ENCODE results near the gene IRX4. TPM values are rescaled to one million over a fixed set of nuclear protein-coding genes. Genes with fewer than 3 reads are reported as not detected.

Gene IRX4
- total RNA-seq, 2 donors from 2014 or later: not detected

GRCh38 chr5:1886846-1887587 lies 4.3 kb upstream of the IRX4 start:
- no peak overlapping the region for H3K27ac ChIP-seq
- peaks cover 0 to 23% of the 10 kb centered on the region in 2 donors for H3K27me3 ChIP-seq
- H3K4me3 ChIP-seq: no peak overlapping the region
- DNase-seq: no peak
- intact Hi-C loops (cut with DNase I): no loop called here
- no peaks in the 10 kb centered on the region for H3K9me3 ChIP-seq
- no peak for ATAC-seq
- 0% methylated on average over 87 of the region's 102 CpGs; no CpG with 5 or more reads in 1 of the 2 donors for WGBS, 2 donors
- peaks cover 27% of the 10 kb centered on the region for H3K4me1 ChIP-seq
- TF ChIP-seq POLR2A (IDR thresholded peaks at IDR 0.05) (no peak), CTCF (IDR thresholded peaks at IDR 0.05) (no peak)
- no peaks in the 10 kb centered on the region for H3K36me3 ChIP-seq (replicated peaks in 1 of 2; ENCODE audit: insufficient read depth in 1 of 2, low read depth in 2 of 2)

- Histone ChIP-seq H3K4me3 (no peak overlapping the region), H3K36me3 (replicated peaks in 1 of 2; ENCODE audit: insufficient read depth in 1 of 2, low read depth in 2 of 2) (no peaks in the 10 kb centered on the region), H3K9me3 (no peaks in the 10 kb centered on the region), H3K27me3 (peaks cover 0 to 31% of the 10 kb centered on the region in 2 donors), H3K27ac (no peak overlapping the region), H3K4me1 (peaks cover 29% of the 10 kb centered on the region)
- intact Hi-C loops (cut with DNase I): no loop called here
- no peak for DNase-seq
- no peak for TF ChIP-seq POLR2A (IDR thresholded peaks at IDR 0.05)
- no peak for TF ChIP-seq CTCF (IDR thresholded peaks at IDR 0.05)
- WGBS, 2 donors: 2 to 3% methylated on average over 13 to 68 of the region's 75 CpGs
- ATAC-seq: no peak
Observed at GRCh38 chr5:1885868-1886845, 3.4 kb upstream of the IRX4 start.

- Histone ChIP-seq H3K9me3 (no peaks in the 10 kb centered on the region), H3K36me3 (replicated peaks in 1 of 2; ENCODE audit: insufficient read depth in 1 of 2, low read depth in 2 of 2) (no peaks in the 10 kb centered on the region), H3K4me1 (peaks cover 29% of the 10 kb centered on the region), H3K27me3 (peaks cover 0 to 34% of the 10 kb centered on the region in 2 donors), H3K4me3 (no peak overlapping the region), H3K27ac (no peak overlapping the region)
- no peak for DNase-seq
- no peak for TF ChIP-seq POLR2A (IDR thresholded peaks at IDR 0.05)
- no peak for ATAC-seq
- WGBS, 2 donors: 6 to 8% methylated on average over 16 to 19 of the region's 19 CpGs
- intact Hi-C loops (cut with DNase I): no loop called here
Observed at GRCh38 chr5:1885404-1885755, 2.7 kb upstream of the IRX4 start.

GRCh38 chr5:1884678-1885403 lies 2.1 kb upstream of the IRX4 start:
- Histone ChIP-seq H3K27ac (no peak overlapping the region), H3K27me3 (peaks cover 0 to 40% of the 10 kb centered on the region in 2 donors), H3K9me3 (no peaks in the 10 kb centered on the region), H3K4me3 (no peak overlapping the region), H3K36me3 (replicated peaks in 1 of 2; ENCODE audit: insufficient read depth in 1 of 2, low read depth in 2 of 2) (no peaks in the 10 kb centered on the region), H3K4me1 (peaks cover 29% of the 10 kb centered on the region)
- WGBS, 2 donors: 6 to 10% methylated on average over 20 to 24 of the region's 24 CpGs
- ATAC-seq: no peak
- DNase-seq: no peak
- TF ChIP-seq CTCF (IDR thresholded peaks at IDR 0.05): no peak
- no peak for TF ChIP-seq POLR2A (IDR thresholded peaks at IDR 0.05)
- intact Hi-C loops (cut with DNase I): no loop called here
